ENCODE results near the gene SURF4.

DNA sequence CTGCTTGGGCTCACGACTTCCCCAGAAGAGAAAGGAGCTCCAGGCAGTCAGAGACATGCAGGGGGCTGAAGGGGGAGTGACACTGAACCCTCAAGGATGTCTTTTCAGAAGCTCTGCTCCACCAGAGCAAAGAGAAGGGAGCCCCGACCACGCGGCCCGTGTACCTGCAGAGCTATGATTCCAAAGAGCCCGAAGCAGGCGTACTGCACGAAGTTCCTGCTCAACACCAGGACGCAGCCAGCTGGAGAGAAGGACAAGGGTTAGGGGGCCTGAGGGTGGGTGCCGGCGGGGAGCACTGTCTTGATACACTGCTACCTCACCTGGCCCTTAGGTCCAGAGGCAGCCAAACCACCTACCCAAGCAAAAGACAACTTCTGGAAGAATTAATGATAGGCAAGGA is 9.4 kb downstream of the SURF4 start:
- TF ChIP-seq, protein P1, sequence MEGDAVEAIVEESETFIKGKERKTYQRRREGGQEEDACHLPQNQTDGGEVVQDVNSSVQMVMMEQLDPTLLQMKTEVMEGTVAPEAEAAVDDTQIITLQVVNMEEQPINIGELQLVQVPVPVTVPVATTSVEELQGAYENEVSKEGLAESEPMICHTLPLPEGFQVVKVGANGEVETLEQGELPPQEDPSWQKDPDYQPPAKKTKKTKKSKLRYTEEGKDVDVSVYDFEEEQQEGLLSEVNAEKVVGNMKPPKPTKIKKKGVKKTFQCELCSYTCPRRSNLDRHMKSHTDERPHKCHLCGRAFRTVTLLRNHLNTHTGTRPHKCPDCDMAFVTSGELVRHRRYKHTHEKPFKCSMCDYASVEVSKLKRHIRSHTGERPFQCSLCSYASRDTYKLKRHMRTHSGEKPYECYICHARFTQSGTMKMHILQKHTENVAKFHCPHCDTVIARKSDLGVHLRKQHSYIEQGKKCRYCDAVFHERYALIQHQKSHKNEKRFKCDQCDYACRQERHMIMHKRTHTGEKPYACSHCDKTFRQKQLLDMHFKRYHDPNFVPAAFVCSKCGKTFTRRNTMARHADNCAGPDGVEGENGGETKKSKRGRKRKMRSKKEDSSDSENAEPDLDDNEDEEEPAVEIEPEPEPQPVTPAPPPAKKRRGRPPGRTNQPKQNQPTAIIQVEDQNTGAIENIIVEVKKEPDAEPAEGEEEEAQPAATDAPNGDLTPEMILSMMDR (IDR thresholded peaks at IDR 0.05 in 8 of 11, conservative IDR thresholded peaks at IDR 0.05 in 3 of 11) = no peak
- TF ChIP-seq POLR2A (IDR thresholded peaks at IDR 0.05) = no peak
